Activated naive CD8-positive, alpha-beta T cell treated with anti-CD3 and anti-CD28 coated beads, Interleukin-2, amount 50 U/mL, for 24 hours (primary cell): ENCODE measurements around the gene ASB5.
"Not testable (repeated sequence)": the region's sequence is repeated elsewhere in the genome, so short reads cannot be mapped to it uniquely, and the experiment has no call there.

Experiments used
- ATAC-seq: fragments of 150-1000 bp; cut with Tn5 transposase; one replicate; pipeline ENCODE4 v1.10.0; 2021
- DNase-seq: peaks from one replicate; pipeline ENCODE4 v3.0.0; 2021
- H3K27ac Mint-ChIP-seq: one replicate; pipeline ENCODE4 v1.8.0; 2021; ENCODE audit warnings: mild to moderate bottlenecking, mixed read lengths
- H3K27me3 Mint-ChIP-seq: one replicate; pipeline ENCODE4 v1.8.0; 2021; ENCODE audit warnings: mixed read lengths
- H3K36me3 Mint-ChIP-seq: one replicate; pipeline ENCODE4 v1.8.0; 2021; ENCODE audit warnings: low read depth, mixed read lengths
- H3K4me1 Mint-ChIP-seq: one replicate; pipeline ENCODE4 v1.8.0; 2021; ENCODE audit warnings: mixed read lengths
- H3K4me3 Mint-ChIP-seq: one replicate; pipeline ENCODE4 v1.8.0; 2021; ENCODE audit warnings: mild to moderate bottlenecking, moderate library complexity, mixed read lengths
- H3K9me3 Mint-ChIP-seq: one replicate; pipeline ENCODE4 v1.8.0; 2021; ENCODE audit warnings: mixed read lengths

ASB5 gene

DNA sequence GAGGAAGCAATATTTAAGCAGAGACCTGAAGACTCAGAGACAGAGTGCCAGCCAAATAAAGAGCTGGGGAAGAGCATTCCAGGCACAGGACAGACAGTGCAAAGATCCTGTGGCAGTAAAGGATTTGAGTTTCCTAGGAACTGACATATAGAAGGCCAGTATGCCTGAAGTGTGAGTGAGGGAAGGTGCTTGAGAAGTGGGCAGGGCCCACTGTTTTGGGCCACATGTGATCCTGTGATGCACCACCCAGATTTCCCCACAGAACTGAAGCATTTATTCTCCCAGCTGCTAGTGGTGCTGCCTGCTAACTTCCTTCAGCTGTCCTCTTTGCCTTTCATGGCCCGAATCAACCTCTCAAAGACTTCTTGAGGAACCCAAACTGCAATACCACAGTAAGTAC is 23.9 kb upstream of the ASB5 start:
- no peak for ATAC-seq
- Mint-ChIP-seq H3K27ac (no peak overlapping the region), H3K36me3 (no peaks in the 10 kb centered on the region), H3K9me3 (no peaks in the 10 kb centered on the region), H3K4me3 (no peak overlapping the region), H3K27me3 (peaks cover 1% of the 10 kb centered on the region), H3K4me1 (no peaks in the 10 kb centered on the region)
- no peak for DNase-seq

DNA sequence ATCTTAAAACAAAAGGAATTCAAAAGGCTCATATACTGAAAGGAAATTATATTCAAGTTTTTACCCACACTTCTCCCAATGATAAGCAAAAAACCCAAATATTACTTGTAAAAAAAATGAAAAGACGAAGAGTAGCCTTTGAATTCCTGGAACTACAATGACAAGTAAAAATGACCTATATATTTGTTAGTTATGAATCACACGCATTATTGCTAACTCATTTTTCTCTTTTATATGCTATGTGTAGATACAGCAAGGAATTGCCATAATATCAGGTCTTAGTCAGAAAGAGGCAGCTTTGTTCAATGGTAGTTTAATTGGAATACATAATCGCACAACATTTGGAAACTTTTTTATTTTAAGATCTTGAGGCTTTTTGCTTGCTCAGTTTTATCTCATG is 22.7 kb upstream of the ASB5 start:
- Mint-ChIP-seq H3K27me3 (peaks cover 1% of the 10 kb centered on the region), H3K4me3 (no peak overlapping the region), H3K4me1 (no peaks in the 10 kb centered on the region), H3K27ac (no peak overlapping the region), H3K9me3 (no peaks in the 10 kb centered on the region), H3K36me3 (no peaks in the 10 kb centered on the region)
- ATAC-seq (no peak), DNase-seq (no peak)

DNA sequence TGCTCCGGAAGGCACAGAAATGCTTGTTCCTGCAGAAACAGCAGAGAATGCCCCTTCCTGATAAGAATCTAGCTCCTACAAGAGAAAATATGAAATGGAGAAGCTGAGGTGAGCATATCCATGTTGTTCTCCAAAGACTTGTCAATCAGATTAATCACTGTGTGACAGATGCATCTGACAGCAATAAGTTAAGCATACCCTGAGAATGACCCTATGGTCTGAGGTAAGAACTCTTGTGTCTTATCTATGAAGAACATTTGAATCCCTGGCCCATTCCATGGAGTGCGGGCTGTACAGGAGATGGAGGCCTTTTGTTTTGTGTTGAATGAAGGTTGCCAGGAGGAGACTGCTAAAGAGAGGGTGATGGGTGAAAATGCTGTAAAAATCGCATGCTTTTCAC is 21.5 kb upstream of the ASB5 start:
- ATAC-seq (no peak), DNase-seq (no peak)
- Mint-ChIP-seq H3K9me3 (no peaks in the 10 kb centered on the region), H3K27ac (no peak overlapping the region), H3K4me1 (no peaks in the 10 kb centered on the region), H3K36me3 (no peaks in the 10 kb centered on the region), H3K4me3 (no peak overlapping the region), H3K27me3 (peaks cover 1% of the 10 kb centered on the region)

DNA sequence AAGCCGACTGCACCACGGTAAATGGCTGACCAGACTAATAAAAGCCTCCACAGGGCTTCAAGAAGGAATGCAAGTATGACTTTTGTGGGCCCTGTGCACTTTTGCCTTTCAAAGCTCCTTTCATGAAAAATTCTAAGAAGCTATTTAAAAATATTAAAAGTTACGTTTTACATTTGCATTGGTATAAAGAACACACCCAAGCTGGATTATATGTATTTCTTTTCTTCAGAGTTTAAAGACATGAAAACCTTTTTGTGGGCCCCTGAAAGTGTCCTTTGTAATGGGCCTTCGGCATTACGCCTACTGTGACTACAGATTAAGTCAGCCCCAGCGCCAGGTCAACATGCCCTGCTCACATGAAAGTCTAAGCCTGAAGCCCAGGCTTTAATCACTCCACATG is 20.5 kb upstream of the ASB5 start:
- Mint-ChIP-seq H3K4me1 (no peaks in the 10 kb centered on the region), H3K36me3 (no peaks in the 10 kb centered on the region), H3K27ac (no peak overlapping the region), H3K9me3 (no peaks in the 10 kb centered on the region), H3K4me3 (no peak overlapping the region), H3K27me3 (peaks cover 1% of the 10 kb centered on the region)
- no peak for ATAC-seq
- no peak for DNase-seq

DNA sequence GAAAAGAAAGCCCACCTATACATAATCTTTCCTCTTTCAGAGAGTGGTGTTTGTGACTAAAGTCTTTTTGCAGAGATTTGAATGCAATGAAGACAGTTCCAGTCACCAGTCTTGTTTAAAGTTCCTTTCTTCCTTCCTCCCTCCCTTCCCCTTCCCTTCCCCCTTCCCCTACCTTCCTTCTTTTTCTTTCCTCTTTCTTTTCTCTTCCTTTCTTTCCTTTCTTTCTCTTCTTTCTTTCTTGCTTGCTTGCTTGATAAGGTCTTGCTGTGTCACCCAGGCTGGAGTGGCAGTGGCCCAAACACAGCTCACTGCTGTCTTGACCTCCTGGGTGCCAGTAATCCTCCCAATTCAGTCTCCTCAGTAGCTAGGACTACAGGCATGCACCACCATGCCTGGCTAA is 19.0 kb upstream of the ASB5 start:
- DNase-seq (no peak), ATAC-seq (no peak)
- no peak overlapping the region for H3K27ac Mint-ChIP-seq
- H3K36me3 Mint-ChIP-seq: no peaks in the 10 kb centered on the region
- peaks cover 1% of the 10 kb centered on the region for H3K27me3 Mint-ChIP-seq
- no peaks in the 10 kb centered on the region for H3K9me3 Mint-ChIP-seq
- H3K4me3 Mint-ChIP-seq: no peak overlapping the region
- H3K4me1 Mint-ChIP-seq: no peaks in the 10 kb centered on the region

DNA sequence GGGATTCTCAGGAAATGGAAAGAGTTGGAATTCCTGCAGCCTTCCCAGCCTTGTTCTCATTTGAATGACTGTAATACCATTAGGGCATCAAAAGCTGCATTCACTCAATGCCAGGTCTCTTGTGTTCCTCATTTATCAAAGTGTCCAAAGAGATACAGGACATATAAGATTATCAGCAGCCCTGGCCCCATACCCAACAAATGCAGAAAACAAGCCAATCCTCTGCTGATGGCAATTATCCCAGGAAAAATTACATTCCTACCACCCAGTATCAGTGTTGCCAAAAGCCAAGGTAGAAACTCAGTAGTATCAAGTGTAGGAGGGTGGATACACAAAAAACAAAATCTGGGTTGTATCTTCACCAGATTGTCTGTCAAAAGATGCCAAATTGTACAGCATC is 18.5 kb upstream of the ASB5 start:
- H3K27me3 Mint-ChIP-seq: peaks cover 3% of the 10 kb centered on the region
- no peaks in the 10 kb centered on the region for H3K36me3 Mint-ChIP-seq
- no peak overlapping the region for H3K27ac Mint-ChIP-seq
- DNase-seq (no peak), ATAC-seq (no peak)
- H3K4me3 Mint-ChIP-seq: no peak overlapping the region
- no peaks in the 10 kb centered on the region for H3K4me1 Mint-ChIP-seq
- no peaks in the 10 kb centered on the region for H3K9me3 Mint-ChIP-seq

DNA sequence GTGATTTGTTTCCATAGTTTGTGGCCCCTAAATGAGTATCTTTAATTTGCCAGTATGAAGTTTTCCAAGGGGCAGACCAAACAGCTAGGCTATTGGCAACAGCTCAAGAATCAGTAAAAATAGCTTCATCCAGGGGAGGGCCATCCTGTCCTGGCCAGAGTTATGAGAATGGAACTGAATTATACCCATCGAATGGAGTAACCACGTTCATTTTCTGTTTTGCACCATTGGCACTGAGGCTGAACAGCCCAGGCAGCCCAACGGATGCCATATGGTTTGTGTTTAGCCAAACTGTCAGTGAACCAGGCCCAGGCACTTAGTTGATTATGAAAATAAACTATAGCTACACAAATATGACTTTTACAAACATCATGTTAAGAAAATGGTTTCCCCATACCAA is 17.7 kb upstream of the ASB5 start:
- ATAC-seq (no peak), DNase-seq (no peak)
- H3K4me1 Mint-ChIP-seq: no peaks in the 10 kb centered on the region
- no peaks in the 10 kb centered on the region for H3K36me3 Mint-ChIP-seq
- H3K9me3 Mint-ChIP-seq: no peaks in the 10 kb centered on the region
- H3K4me3 Mint-ChIP-seq: no peak overlapping the region
- H3K27me3 Mint-ChIP-seq: peaks cover 4% of the 10 kb centered on the region
- H3K27ac Mint-ChIP-seq: no peak overlapping the region

DNA sequence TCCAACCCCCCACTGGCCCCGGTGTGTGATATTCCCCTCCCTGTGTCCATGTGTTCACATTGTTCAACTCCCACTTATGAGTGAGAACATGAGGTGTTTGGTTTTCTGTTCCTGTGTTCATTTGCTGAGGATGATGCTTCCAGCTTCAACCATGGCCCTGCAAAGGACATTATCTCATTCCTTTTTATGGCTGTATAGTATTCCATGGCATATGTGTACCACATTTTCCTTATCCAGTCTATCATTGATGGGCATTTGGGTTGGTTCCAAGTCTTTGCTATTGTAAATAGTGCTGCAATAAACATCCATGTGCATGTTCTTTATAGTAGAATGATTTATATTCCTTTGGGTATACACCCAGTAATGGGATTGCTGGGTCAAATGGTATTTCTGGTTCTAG is 10.5 kb upstream of the ASB5 start:
- H3K4me3 Mint-ChIP-seq, H3K27ac Mint-ChIP-seq, H3K36me3 Mint-ChIP-seq, DNase-seq, H3K9me3 Mint-ChIP-seq, H3K4me1 Mint-ChIP-seq, ATAC-seq: not testable (repeated sequence)
- peaks cover 15% of the 10 kb centered on the region for H3K27me3 Mint-ChIP-seq

DNA sequence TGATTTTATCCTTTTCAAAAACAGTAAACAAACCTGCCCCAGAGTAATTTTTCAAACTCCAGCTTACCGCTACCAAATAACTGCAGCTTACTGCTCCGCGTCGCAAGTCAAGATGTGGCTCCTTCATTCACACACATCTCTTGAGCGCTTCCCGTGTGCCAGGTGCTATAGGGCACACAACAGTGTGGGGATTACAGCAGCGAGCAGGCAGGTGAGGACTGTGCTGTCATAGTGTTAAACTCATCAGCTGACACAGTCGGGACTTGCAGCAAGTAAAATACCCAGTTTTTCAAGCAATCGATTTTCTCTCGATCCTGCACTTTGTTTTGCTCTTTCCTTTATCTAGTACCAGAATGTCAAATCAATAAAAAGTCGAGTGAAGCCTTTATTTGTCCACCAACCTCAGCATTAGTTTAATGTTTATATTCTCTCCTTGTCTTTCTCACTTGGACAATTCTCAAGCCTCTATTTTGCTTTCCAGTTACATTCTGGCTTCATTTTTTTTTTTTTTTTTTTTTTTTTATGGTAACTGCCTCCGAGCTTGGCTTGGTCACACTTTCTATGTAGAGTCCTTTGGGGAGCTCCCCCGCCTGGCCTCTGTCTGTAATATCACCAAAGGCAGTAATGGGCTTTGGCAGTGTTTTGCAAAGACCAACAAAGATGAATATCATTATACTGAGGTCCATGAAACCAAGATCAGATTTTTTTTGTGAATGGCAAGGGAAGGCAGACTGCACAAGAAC is 8.3 kb upstream of the ASB5 start:
- peak; percentile 23 for DNase-seq
- Mint-ChIP-seq H3K27me3 (peaks cover 13% of the 10 kb centered on the region), H3K36me3 (no peaks in the 10 kb centered on the region), H3K4me1 (no peaks in the 10 kb centered on the region), H3K27ac (no peak overlapping the region), H3K9me3 (no peaks in the 10 kb centered on the region), H3K4me3 (no peak overlapping the region)
- peak; percentile 65 for ATAC-seq

DNA sequence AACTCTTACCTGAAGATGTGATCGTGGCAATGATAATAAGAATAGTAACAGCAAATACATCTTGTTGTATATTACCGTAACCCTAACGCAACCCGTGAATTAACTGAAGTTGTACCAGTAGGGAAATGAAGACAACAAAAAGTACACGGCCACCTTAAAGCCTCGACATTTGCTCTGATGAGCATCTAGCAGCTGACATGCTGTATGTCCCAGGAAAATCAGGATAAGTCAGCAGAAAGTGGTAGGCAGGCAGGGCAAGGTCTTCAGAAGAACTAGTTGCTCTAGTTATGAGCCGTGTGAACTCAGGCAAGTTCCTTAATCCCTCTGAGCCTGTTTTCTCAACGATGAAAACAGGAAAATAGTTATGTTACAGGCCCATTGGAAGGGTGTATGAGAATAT is 7.7 kb upstream of the ASB5 start:
- Mint-ChIP-seq H3K36me3 (no peaks in the 10 kb centered on the region), H3K4me3 (no peak overlapping the region), H3K4me1 (no peaks in the 10 kb centered on the region), H3K27ac (no peak overlapping the region), H3K27me3 (peaks cover 16% of the 10 kb centered on the region), H3K9me3 (no peaks in the 10 kb centered on the region)
- ATAC-seq (no peak), DNase-seq (no peak)

DNA sequence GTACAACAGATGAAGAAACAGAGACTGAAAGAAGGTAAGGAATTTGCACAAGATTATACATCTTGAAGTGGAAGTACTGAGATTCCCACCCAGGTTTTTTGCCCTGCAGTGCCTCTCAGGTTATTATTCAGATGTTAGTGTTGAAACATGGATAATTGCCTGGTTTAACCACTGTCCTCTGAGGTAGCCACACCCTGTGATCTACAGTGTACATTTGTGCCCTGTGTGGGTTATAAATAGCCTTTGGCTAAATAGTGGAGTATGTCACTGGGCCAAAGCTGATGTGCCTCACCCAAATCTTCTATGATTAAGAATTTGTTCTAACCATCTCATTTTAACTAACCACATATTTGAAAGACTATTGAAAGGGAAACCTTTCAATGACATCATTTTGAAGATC is 5.4 kb upstream of the ASB5 start:
- no peaks in the 10 kb centered on the region for H3K4me1 Mint-ChIP-seq
- H3K36me3 Mint-ChIP-seq: no peaks in the 10 kb centered on the region
- DNase-seq (no peak), ATAC-seq (no peak)
- no peak overlapping the region for H3K4me3 Mint-ChIP-seq
- H3K27me3 Mint-ChIP-seq: peaks cover 12% of the 10 kb centered on the region
- H3K9me3 Mint-ChIP-seq: no peaks in the 10 kb centered on the region
- no peak overlapping the region for H3K27ac Mint-ChIP-seq

DNA sequence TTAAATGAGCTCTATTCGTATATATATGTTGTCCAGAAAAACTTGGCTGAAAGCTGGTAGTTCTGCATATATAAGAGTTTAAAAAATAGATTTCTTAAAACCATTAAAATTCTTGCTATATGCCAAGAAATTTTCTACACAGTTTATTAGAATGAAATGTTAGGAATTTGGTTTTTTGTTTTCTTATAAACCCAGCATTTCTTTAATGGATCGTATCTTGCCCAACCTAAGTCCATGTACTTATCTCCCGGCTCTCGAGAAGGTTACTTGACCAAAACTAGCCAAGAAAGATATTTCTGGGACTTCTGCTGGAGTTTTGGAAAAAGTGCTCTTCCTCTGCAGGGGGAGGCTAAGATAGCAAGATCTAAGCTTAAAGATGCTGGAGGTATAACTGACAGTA is 4.7 kb upstream of the ASB5 start:
- ATAC-seq: no peak
- DNase-seq: no peak
- Mint-ChIP-seq H3K9me3 (no peaks in the 10 kb centered on the region), H3K36me3 (no peaks in the 10 kb centered on the region), H3K27ac (no peak overlapping the region), H3K4me3 (no peak overlapping the region), H3K4me1 (no peaks in the 10 kb centered on the region), H3K27me3 (peaks cover 10% of the 10 kb centered on the region)

DNA sequence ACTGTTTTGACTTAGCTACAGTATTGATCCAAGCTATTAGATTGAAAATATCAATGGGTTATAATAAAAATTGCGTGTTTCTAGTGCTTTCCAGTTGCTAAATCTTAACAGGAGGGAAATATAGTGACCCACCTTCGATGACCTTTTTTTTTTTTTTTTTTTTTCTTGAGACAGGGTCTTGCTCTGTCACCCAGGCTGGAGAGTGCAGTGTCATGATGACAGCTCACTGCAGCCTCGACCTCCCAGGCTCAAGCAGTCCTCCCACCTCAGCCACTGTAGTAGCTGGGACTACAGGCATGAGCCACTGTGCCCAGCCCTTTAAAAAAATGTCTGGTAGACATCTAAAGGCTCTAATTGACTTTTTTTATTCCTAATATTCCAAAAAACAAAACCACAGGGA is 3.8 kb upstream of the ASB5 start:
- Mint-ChIP-seq H3K36me3 (no peaks in the 10 kb centered on the region), H3K4me1 (no peaks in the 10 kb centered on the region), H3K4me3 (no peak overlapping the region), H3K27ac (no peak overlapping the region), H3K27me3 (peaks cover 10% of the 10 kb centered on the region), H3K9me3 (no peaks in the 10 kb centered on the region)
- ATAC-seq (no peak), DNase-seq (no peak)

DNA sequence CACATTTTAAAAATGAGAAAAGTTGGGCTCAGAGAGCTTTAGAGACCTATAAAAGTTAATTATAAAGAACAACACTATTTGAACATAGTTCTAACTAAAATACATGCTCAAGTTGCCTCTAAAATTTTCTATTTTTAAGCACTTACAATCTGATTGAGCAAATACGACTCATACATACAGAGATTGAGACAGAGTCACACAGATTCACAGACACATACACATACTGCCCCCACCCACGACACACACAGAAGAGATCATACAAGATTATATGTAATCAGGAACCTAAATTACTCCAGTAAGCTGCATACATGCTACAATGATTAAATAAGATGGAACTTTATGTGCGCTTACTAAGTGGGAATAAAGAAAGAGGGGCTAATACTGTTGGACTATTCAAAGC is 2.7 kb upstream of the ASB5 start:
- no peak for DNase-seq
- no peak overlapping the region for H3K4me3 Mint-ChIP-seq
- H3K36me3 Mint-ChIP-seq: no peaks in the 10 kb centered on the region
- H3K27me3 Mint-ChIP-seq: peaks cover 6% of the 10 kb centered on the region
- no peak for ATAC-seq
- H3K4me1 Mint-ChIP-seq: no peaks in the 10 kb centered on the region
- no peaks in the 10 kb centered on the region for H3K9me3 Mint-ChIP-seq
- H3K27ac Mint-ChIP-seq: no peak overlapping the region

DNA sequence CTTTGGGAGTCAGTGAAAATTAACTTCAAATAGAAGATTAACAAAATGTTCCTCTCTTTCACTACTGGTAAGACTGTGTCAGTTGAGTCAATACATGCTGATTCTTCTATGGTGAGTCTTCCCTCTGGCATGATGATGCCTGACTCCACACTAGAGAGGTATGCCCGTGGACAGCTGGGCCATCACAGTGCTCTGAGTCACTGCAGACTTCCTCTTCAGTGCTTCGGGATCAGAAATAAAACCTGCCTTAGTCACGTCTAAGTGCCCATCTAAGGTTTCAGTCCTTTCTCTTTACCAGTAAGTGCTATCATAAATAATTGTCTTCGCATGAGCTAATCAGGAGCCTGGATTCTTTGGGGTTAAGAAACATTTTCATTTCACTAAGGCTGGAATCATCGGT is 1.6 kb upstream of the ASB5 start:
- H3K9me3 Mint-ChIP-seq: no peaks in the 10 kb centered on the region
- no peaks in the 10 kb centered on the region for H3K4me1 Mint-ChIP-seq
- peaks cover 6% of the 10 kb centered on the region for H3K27me3 Mint-ChIP-seq
- H3K27ac Mint-ChIP-seq: no peak overlapping the region
- ATAC-seq (no peak), DNase-seq (no peak)
- H3K36me3 Mint-ChIP-seq: no peaks in the 10 kb centered on the region
- H3K4me3 Mint-ChIP-seq: no peak overlapping the region

DNA sequence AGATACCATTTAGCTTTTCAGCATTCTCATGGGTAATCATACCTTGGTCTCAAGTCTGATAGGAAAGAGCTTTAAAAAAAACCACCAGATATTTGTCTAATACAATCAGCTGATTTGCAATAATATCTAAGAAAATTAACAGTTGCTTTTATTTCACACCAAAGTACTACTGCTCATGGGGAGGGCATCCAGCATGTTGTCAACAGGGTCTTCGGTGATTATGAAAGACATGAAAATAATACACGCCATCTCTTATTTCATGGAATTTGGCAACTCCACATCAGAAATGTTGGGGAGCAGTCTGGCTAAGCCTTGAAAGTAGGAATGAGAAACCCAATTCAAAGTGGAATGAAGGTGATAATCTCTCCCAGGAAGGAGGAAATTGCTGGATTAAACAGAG is 3.0 kb downstream of the ASB5 start:
- H3K9me3 Mint-ChIP-seq: no peaks in the 10 kb centered on the region
- no peak overlapping the region for H3K4me3 Mint-ChIP-seq
- no peaks in the 10 kb centered on the region for H3K4me1 Mint-ChIP-seq
- H3K27ac Mint-ChIP-seq: no peak overlapping the region
- H3K27me3 Mint-ChIP-seq: no peaks in the 10 kb centered on the region
- ATAC-seq (no peak), DNase-seq (no peak)
- H3K36me3 Mint-ChIP-seq: no peaks in the 10 kb centered on the region
